HG03159 (cell line): ENCODE results near the gene TPCN2.

Experiments
- ATAC-seq: cut with Tn5 transposase; IDR thresholded peaks from one replicate; pipeline ENCODE4 v1.9.1; 2021; ENCODE audit warnings: mild to moderate bottlenecking, moderate library complexity; ENCODE audit not compliant: unreplicated experiment

Gene TPCN2

GRCh38 chr11:69055598-69056516, 7.1 kb downstream of the TPCN2 start:
- peak; percentile 75 for ATAC-seq

GRCh38 chr11:69057236-69057635, 8.5 kb downstream of the TPCN2 start:
- no peak for ATAC-seq

GRCh38 chr11:69057801-69058200, 9.1 kb downstream of the TPCN2 start:
- ATAC-seq, result no peak

- no peak for ATAC-seq
Observed at GRCh38 chr11:69058511-69059270, 10.0 kb downstream of the TPCN2 start.

GRCh38 chr11:69059429-69059828, 10.7 kb downstream of the TPCN2 start:
- no peak for ATAC-seq

GRCh38 chr11:69059985-69060384, 11.3 kb downstream of the TPCN2 start:
- ATAC-seq, result no peak

- ATAC-seq, result no peak
Observed at GRCh38 chr11:69060806-69061712, 12.3 kb downstream of the TPCN2 start.

- ATAC-seq, result no peak
Observed at GRCh38 chr11:69061713-69062053, 13.0 kb downstream of the TPCN2 start.

GRCh38 chr11:69062169-69062855, 13.6 kb downstream of the TPCN2 start:
- no peak for ATAC-seq

GRCh38 chr11:69062873-69063651, 14.3 kb downstream of the TPCN2 start:
- no peak for ATAC-seq

GRCh38 chr11:69063652-69064260, 15.0 kb downstream of the TPCN2 start:
- ATAC-seq, result no peak

- ATAC-seq, result no peak
Observed at GRCh38 chr11:69064394-69064957, 15.7 kb downstream of the TPCN2 start.

- ATAC-seq, result no peak
Observed at GRCh38 chr11:69065147-69065710, 16.5 kb downstream of the TPCN2 start.

GRCh38 chr11:69066122-69067112, 17.7 kb downstream of the TPCN2 start:
- no peak for ATAC-seq

- no peak for ATAC-seq
Observed at GRCh38 chr11:69067200-69067599, 18.5 kb downstream of the TPCN2 start.

- no peak for ATAC-seq
Observed at GRCh38 chr11:69071086-69071800, 22.5 kb downstream of the TPCN2 start.

- ATAC-seq, result no peak
Observed at GRCh38 chr11:69071956-69072355, 23.2 kb downstream of the TPCN2 start.
